ENCODE measurements around the gene MAML2. TPM values are rescaled to one million over a fixed set of nuclear protein-coding genes. Genes with fewer than 3 reads are reported as not detected.
A peak's percentile ranks its signal among the peaks of the same experiment; 100 is the strongest.

The MAML2 gene
- total and polyA plus RNA-seq, 2 of the 13 experiments (the other 11 are each of a cell fraction or from before 2014, with no cell fraction given): 2.3 to 25.9 TPM

- TF ChIP-seq, protein P1, sequence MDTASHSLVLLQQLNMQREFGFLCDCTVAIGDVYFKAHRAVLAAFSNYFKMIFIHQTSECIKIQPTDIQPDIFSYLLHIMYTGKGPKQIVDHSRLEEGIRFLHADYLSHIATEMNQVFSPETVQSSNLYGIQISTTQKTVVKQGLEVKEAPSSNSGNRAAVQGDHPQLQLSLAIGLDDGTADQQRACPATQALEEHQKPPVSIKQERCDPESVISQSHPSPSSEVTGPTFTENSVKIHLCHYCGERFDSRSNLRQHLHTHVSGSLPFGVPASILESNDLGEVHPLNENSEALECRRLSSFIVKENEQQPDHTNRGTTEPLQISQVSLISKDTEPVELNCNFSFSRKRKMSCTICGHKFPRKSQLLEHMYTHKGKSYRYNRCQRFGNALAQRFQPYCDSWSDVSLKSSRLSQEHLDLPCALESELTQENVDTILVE (CRISPR knock-in tag; IDR thresholded peaks at IDR 0.05): 0 out of 2 replicates have a peak, but pooled peaks have one; percentile 44
- TF ChIP-seq NCOA2 (CRISPR knock-in tag; IDR thresholded peaks at IDR 0.05): peak; percentile 91
- peak; percentile 85 for TF ChIP-seq CEBPG (CRISPR knock-in tag; IDR thresholded peaks at IDR 0.05)
- TF ChIP-seq KMT2B (CRISPR knock-in tag; IDR thresholded peaks at IDR 0.05): peak; percentile 31; the same call in 1 of the 2 replicates
- peak; percentile 96 for TF ChIP-seq ZNF644 (CRISPR knock-in tag; IDR thresholded peaks at IDR 0.05; ENCODE audit: low read depth)
- TF ChIP-seq ZNF136 (CRISPR knock-in tag; IDR thresholded peaks at IDR 0.05; ENCODE audit: low read depth): peak; percentile 67; the same call in 1 of the 2 replicates
- TF ChIP-seq, protein P2, sequence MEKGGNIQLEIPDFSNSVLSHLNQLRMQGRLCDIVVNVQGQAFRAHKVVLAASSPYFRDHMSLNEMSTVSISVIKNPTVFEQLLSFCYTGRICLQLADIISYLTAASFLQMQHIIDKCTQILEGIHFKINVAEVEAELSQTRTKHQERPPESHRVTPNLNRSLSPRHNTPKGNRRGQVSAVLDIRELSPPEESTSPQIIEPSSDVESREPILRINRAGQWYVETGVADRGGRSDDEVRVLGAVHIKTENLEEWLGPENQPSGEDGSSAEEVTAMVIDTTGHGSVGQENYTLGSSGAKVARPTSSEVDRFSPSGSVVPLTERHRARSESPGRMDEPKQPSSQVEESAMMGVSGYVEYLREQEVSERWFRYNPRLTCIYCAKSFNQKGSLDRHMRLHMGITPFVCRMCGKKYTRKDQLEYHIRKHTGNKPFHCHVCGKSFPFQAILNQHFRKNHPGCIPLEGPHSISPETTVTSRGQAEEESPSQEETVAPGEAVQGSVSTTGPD (CRISPR knock-in tag; IDR thresholded peaks at IDR 0.05): peak; percentile 81; the same call in 1 of the 2 replicates
- TF ChIP-seq HOMEZ (CRISPR knock-in tag; IDR thresholded peaks at IDR 0.05; ENCODE audit: low read depth): peak; percentile 85; the same call in 1 of the 2 replicates
- no peak for TF ChIP-seq ZNF704 (CRISPR knock-in tag; IDR thresholded peaks at IDR 0.05; ENCODE audit: borderline replicate concordance)
- TF ChIP-seq ZNF792 (CRISPR knock-in tag; IDR thresholded peaks at IDR 0.05): peak; percentile 70; the same call in 1 of the 2 replicates
- no peak for TF ChIP-seq ZNF225 (CRISPR knock-in tag; IDR thresholded peaks at IDR 0.05)
- TF ChIP-seq ZSCAN9 (CRISPR knock-in tag; IDR thresholded peaks at IDR 0.05; ENCODE audit: borderline replicate concordance): 0 out of 2 replicates have a peak, but pooled peaks have one; percentile 57
- TF ChIP-seq, protein P3, sequence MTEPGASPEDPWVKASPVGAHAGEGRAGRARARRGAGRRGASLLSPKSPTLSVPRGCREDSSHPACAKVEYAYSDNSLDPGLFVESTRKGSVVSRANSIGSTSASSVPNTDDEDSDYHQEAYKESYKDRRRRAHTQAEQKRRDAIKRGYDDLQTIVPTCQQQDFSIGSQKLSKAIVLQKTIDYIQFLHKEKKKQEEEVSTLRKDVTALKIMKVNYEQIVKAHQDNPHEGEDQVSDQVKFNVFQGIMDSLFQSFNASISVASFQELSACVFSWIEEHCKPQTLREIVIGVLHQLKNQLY (CRISPR knock-in tag; IDR thresholded peaks at IDR 0.05): peak; percentile 65; the same call in 1 of the 2 replicates
- TF ChIP-seq ZFP1 (CRISPR knock-in tag; IDR thresholded peaks at IDR 0.05): 0 out of 2 replicates have a peak, but pooled peaks have one; percentile 16
- TF ChIP-seq SRSF9 (IDR thresholded peaks at IDR 0.05; ENCODE audit: borderline replicate concordance, insufficient read depth, low read depth, low read length, poor library complexity, severe bottlenecking): no peak
- peak; percentile 66 for TF ChIP-seq RARA (CRISPR knock-in tag; IDR thresholded peaks at IDR 0.05)
- 0 out of 2 replicates have a peak, but pooled peaks have one; percentile 34 for TF ChIP-seq NFKBIZ (CRISPR knock-in tag; IDR thresholded peaks at IDR 0.05)
- TF ChIP-seq JUND (CRISPR knock-in tag; IDR thresholded peaks at IDR 0.05): no peak
- TF ChIP-seq ZNF776 (CRISPR knock-in tag; IDR thresholded peaks at IDR 0.05): no peak
- TF ChIP-seq GABPA (IDR thresholded peaks at IDR 0.05; ENCODE audit: low read depth, low read length): no peak
- TF ChIP-seq GABPA (CRISPR knock-in tag; IDR thresholded peaks at IDR 0.05; ENCODE audit: low read depth): 0 out of 2 replicates have a peak, but pooled peaks have one; percentile 5
- TF ChIP-seq, protein P4, sequence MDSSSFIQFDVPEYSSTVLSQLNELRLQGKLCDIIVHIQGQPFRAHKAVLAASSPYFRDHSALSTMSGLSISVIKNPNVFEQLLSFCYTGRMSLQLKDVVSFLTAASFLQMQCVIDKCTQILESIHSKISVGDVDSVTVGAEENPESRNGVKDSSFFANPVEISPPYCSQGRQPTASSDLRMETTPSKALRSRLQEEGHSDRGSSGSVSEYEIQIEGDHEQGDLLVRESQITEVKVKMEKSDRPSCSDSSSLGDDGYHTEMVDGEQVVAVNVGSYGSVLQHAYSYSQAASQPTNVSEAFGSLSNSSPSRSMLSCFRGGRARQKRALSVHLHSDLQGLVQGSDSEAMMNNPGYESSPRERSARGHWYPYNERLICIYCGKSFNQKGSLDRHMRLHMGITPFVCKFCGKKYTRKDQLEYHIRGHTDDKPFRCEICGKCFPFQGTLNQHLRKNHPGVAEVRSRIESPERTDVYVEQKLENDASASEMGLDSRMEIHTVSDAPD (CRISPR knock-in tag; IDR thresholded peaks at IDR 0.05): peak; percentile 41; the same call in 1 of the 2 replicates
- TF ChIP-seq KDM4B (CRISPR knock-in tag; IDR thresholded peaks at IDR 0.05): peak; percentile 68; the same call in 1 of the 2 replicates
- TF ChIP-seq BCL3 (CRISPR knock-in tag; IDR thresholded peaks at IDR 0.05): no peak
Observed at GRCh38 chr11:96145163-96145585, 197.8 kb downstream of the MAML2 start (continued).
